Tibial artery (tissue), 4 donors: ENCODE measurements around the gene ZNRF1.

Source experiments
- DNase-seq, 2 donors: peaks; one replicate each; pipeline ENCODE4 v3.0.0-alpha.2; 2019
- H3K27ac ChIP-seq, 2 donors: fragments of 200-600 bp; sonication (generic) in 1 of 2; 1 replicate in 1 of 2; 2 replicates in 1 of 2; pipeline ENCODE4 v1.5.1; 2018 to 2019; ENCODE audit warnings: mild to moderate bottlenecking in 1 of 2
- H3K27me3 ChIP-seq, 2 donors: fragments of 200-600 bp; sonication (generic) in 1 of 2; one replicate each; pipeline versions ENCODE4 v1.5.1 to v1.6.0; 2016 to 2019
- H3K36me3 ChIP-seq, 3 donors: fragments of 200-600 bp; sonication (generic) in 2 of 3; one replicate each; pipeline ENCODE4 v1.5.1; 2016 to 2019; ENCODE audit warnings: mild to moderate bottlenecking in 2 of 3
- H3K4me1 ChIP-seq, 4 donors: fragments of 200-600 bp; sonication (generic) in 2 of 4; 1 replicate in 3 of 4; 2 replicates in 1 of 4; pipeline ENCODE4 v1.5.1; 2016 to 2019
- H3K4me3 ChIP-seq, 2 donors: fragments of 200-600 bp; sonication (generic) in 1 of 2; 1 replicate in 1 of 2; 2 replicates in 1 of 2; pipeline ENCODE4 v1.5.1; 2018 to 2019; ENCODE audit warnings: mild to moderate bottlenecking in 2 of 2
- H3K9me3 ChIP-seq, 3 donors: fragments of 200-600 bp; sonication (generic) in 1 of 3; one replicate each; pipeline ENCODE4 v1.5.1; 2016 to 2019
- intact Hi-C: fragments of 100-400 bp; cut with DNase I; formaldehyde crosslinking; loops from one replicate; pipeline ENCODE4 v1.15.0; 2023; ENCODE audit warnings: low total_unique reads
- TF ChIP-seq, protein P1 (sequence below), 2 experiments: fragments of 200-600 bp in 1 of 2; fragments of 450-650 bp in 1 of 2; IDR thresholded peaks; one replicate each; pipeline ENCODE4 v1.5.1; 2017 to 2019; ENCODE audit warnings: antibody characterized with exemption in 2 of 2, mild to moderate bottlenecking in 1 of 2, moderate library complexity in 1 of 2

Gene ZNRF1

DNA sequence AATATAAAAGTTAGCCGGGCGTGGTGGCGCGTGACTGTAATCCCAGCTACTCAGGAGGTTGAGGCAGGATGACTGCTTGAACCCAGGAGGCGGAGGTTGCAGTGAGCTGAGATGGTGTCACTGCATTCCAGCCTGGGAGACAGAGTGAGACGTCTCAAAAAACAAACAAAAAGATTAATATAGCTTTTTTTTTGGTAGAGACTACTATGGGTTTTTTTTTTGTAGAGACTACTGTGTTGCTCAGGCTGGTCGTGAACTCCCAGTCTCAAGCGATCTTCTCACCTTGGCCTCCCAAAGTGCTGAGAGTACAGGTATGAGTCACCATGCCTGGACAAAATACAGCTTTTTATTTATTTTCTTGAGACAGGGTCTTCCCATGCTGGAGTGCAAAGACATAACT lies 20.2 kb downstream of the ZNRF1 start:
- Histone ChIP-seq H3K9me3 (no peaks in the 10 kb centered on the region), H3K27ac (no peak overlapping the region), H3K27me3 (no peaks in the 10 kb centered on the region), H3K4me3 (no peak overlapping the region), H3K4me1 (peaks cover 0 to 13% (median 0%) of the 10 kb centered on the region in 4 donors), H3K36me3 (no peaks in the 10 kb centered on the region)
- DNase-seq = no peak
- intact Hi-C loops = no loop called here
- TF ChIP-seq, protein P1, sequence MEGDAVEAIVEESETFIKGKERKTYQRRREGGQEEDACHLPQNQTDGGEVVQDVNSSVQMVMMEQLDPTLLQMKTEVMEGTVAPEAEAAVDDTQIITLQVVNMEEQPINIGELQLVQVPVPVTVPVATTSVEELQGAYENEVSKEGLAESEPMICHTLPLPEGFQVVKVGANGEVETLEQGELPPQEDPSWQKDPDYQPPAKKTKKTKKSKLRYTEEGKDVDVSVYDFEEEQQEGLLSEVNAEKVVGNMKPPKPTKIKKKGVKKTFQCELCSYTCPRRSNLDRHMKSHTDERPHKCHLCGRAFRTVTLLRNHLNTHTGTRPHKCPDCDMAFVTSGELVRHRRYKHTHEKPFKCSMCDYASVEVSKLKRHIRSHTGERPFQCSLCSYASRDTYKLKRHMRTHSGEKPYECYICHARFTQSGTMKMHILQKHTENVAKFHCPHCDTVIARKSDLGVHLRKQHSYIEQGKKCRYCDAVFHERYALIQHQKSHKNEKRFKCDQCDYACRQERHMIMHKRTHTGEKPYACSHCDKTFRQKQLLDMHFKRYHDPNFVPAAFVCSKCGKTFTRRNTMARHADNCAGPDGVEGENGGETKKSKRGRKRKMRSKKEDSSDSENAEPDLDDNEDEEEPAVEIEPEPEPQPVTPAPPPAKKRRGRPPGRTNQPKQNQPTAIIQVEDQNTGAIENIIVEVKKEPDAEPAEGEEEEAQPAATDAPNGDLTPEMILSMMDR (IDR thresholded peaks at IDR 0.05) = no peak

DNA sequence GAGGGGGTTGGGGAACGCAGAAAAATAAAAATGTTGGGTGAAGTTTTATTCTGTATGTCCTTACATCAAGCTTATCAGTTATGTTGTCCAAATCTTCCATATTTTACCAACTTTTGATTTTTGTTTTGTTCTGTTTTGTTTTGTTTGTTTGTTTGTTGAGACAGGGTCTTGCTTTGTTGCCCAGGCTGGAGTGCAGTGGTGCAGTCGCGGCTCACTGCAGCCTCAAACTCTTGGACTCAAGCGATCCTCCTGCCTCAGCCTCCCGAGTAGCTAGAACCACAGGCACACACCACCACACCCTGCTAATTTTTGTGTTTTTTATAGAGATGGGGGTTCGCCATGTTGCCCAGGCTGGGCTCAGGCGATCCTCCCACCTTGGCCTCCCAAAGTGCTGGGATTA lies 20.8 kb downstream of the ZNRF1 start:
- TF ChIP-seq, protein P1 (IDR thresholded peaks at IDR 0.05) = no peak
- DNase-seq = no peak
- intact Hi-C loops = no loop called here
- Histone ChIP-seq H3K4me3 (no peak overlapping the region), H3K27ac (no peak overlapping the region), H3K27me3 (no peaks in the 10 kb centered on the region), H3K9me3 (no peaks in the 10 kb centered on the region), H3K4me1 (peaks cover 0 to 13% (median 0%) of the 10 kb centered on the region in 4 donors), H3K36me3 (no peaks in the 10 kb centered on the region)

DNA sequence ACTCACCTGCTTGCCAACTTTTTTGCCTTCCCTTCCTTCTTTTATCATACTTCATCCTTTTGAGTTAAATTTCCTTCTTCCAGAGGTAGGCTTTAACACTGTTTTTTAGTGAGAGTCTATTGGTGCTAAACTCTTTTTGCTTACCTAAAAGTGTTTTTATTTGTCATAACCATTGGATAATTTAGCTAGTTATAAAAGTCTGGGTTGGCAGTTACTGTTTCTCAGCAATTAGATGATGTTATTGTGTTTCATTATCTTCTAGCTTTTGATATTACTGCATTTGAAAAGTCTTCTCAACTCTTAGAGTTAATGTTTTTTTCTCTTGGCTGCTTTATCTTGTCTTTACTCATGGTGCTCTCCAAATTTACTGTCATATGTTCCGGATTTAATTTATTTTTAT lies 22.6 kb downstream of the ZNRF1 start:
- Histone ChIP-seq H3K4me1 (peaks cover 0 to 27% (median 6%) of the 10 kb centered on the region in 4 donors), H3K9me3 (no peaks in the 10 kb centered on the region), H3K4me3 (no peak overlapping the region), H3K36me3 (no peaks in the 10 kb centered on the region), H3K27me3 (no peaks in the 10 kb centered on the region), H3K27ac (no peak overlapping the region)
- DNase-seq = no peak
- TF ChIP-seq, protein P1 (IDR thresholded peaks at IDR 0.05) = no peak
- intact Hi-C loops = no loop called here

DNA sequence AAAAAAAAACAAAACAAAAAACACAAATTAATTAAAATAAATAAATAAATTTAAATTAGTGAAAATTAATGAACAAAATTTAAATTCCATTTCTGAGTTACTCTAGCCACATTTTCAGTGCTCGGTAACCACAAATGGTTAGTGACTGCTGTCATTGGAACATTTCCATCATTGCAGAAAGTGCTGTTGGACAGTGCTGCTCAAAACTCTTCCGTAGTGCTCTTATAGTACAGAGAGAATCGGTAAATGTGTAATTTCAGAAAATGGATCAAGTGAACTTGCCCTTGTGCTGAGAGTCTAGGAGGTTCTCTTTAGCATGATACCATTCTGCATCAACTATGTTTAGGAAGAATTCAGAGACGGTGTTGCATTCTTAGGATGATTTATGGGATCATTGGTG lies 23.7 kb downstream of the ZNRF1 start:
- Histone ChIP-seq H3K27me3 (no peaks in the 10 kb centered on the region), H3K4me1 (peaks cover 0 to 24% (median 11%) of the 10 kb centered on the region in 4 donors), H3K27ac (no peak overlapping the region), H3K4me3 (no peak overlapping the region), H3K36me3 (no peaks in the 10 kb centered on the region), H3K9me3 (no peaks in the 10 kb centered on the region)
- intact Hi-C loops = no loop called here
- TF ChIP-seq, protein P1 (IDR thresholded peaks at IDR 0.05) = no peak
- no peak for DNase-seq

DNA sequence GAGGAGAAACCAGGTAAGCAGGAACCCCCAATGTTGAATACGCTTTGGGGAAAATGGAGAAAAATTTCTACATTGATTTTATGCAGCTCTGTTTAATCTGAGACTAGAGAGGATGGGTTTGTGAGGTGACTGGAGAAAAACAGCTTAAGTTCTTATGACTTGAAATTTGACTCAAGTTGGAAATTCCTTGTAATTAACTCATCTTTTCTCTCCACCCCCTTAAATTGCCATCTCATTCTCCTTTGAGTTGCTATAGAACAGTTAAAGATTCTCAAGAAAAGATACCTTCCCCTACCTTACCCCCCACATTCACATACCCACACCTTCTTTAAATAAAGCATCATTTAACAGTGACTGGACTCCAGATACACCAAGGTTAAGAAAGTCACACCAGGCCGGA lies 24.2 kb downstream of the ZNRF1 start:
- Histone ChIP-seq H3K27me3 (no peaks in the 10 kb centered on the region), H3K4me3 (no peak overlapping the region), H3K36me3 (no peaks in the 10 kb centered on the region), H3K4me1 (peaks cover 0 to 22% (median 11%) of the 10 kb centered on the region in 4 donors), H3K9me3 (no peaks in the 10 kb centered on the region), H3K27ac (no peak overlapping the region)
- TF ChIP-seq, protein P1 (IDR thresholded peaks at IDR 0.05) = no peak
- intact Hi-C loops = no loop called here
- DNase-seq = no peak

DNA sequence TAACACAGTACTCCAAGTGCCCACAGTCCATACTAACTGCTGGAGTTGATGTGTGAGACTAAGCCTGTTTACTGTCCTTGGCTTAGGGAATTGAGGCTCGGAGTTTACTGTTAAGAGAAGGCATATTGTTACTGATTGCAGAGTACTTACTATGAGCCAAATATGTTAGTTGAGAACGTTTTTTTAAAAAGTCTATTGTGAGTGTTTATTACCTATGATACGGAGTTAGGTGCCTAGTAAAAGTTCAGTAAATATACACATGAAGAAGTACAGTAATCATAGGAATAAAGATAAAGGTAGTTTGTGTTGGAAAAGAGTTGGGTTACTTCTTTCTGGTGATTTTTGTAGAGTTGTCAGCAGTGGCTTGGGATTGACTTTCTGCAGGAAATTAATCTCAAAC lies 25.4 kb downstream of the ZNRF1 start:
- H3K27ac ChIP-seq = no peak overlapping the region
- intact Hi-C loops = no loop called here
- DNase-seq = no peak
- TF ChIP-seq, protein P1 (IDR thresholded peaks at IDR 0.05) = no peak
- H3K27me3 ChIP-seq = no peaks in the 10 kb centered on the region
- no peaks in the 10 kb centered on the region for H3K36me3 ChIP-seq
- no peaks in the 10 kb centered on the region for H3K9me3 ChIP-seq
- H3K4me1 ChIP-seq = peaks cover 0 to 22% (median 11%) of the 10 kb centered on the region in 4 donors
- H3K4me3 ChIP-seq = no peak overlapping the region
